ENCODE results near the gene NME4.

DNA sequence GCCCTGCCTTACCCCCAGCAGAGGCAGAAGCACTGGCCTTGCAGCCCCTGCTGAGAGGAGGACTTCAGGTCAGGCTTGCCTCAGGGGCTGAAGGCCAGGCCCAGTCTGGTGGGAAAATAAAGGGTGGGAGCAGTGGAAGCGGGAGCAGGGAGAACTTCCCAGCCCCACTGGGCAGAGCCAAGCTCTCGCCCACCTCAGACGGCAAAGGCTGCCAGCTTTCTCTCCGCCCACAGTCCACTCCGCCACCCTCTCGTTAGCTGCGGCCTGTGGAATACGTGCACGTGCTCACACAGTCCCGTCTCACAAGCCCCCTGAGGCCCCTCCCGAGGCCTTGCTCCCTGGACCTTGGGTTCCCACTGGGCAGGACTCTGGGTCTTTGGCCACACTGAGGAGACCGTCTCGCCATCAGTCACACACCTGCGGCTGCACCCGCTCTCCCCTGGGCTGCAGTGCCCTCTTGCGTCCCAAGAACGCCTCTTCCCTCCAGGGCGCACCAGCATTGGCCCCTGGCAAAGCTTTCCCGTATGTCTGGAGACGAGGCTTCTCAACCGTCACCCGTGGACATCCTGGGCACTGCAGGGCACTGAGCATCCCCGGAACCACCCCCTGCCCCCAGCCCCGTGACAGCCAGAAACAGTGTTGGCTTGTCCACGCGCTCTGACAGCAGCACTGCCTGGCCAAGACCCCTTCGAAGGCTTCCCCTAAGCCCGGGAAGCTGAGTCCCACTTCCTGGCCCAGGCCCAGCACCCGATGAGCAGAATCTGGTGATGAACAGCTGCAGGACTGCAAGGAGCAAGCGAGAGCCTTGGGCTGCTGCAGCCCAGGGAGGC is 34.9 kb upstream of the NME4 start:
- TF ChIP-seq, protein P1, sequence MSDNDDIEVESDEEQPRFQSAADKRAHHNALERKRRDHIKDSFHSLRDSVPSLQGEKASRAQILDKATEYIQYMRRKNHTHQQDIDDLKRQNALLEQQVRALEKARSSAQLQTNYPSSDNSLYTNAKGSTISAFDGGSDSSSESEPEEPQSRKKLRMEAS (IDR thresholded peaks at IDR 0.05) = no peak
- TF ChIP-seq, protein P2, sequence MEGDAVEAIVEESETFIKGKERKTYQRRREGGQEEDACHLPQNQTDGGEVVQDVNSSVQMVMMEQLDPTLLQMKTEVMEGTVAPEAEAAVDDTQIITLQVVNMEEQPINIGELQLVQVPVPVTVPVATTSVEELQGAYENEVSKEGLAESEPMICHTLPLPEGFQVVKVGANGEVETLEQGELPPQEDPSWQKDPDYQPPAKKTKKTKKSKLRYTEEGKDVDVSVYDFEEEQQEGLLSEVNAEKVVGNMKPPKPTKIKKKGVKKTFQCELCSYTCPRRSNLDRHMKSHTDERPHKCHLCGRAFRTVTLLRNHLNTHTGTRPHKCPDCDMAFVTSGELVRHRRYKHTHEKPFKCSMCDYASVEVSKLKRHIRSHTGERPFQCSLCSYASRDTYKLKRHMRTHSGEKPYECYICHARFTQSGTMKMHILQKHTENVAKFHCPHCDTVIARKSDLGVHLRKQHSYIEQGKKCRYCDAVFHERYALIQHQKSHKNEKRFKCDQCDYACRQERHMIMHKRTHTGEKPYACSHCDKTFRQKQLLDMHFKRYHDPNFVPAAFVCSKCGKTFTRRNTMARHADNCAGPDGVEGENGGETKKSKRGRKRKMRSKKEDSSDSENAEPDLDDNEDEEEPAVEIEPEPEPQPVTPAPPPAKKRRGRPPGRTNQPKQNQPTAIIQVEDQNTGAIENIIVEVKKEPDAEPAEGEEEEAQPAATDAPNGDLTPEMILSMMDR (IDR thresholded peaks at IDR 0.05 in 2 of 3, conservative IDR thresholded peaks at IDR 0.05 in 1 of 3; ENCODE audit: borderline replicate concordance in 1 of 3, insufficient read depth in 1 of 3, low read depth in 2 of 3, low read length in 2 of 3) = peak; percentile 64 to 73 (median 64); a peak in 5 of 6 replicates
- TF ChIP-seq YY1 (IDR thresholded peaks at IDR 0.05; ENCODE audit: extremely low read depth, insufficient replicate concordance, low read depth, low read length) = no peak
- TF ChIP-seq POLR2A (IDR thresholded peaks at IDR 0.05; ENCODE audit: borderline replicate concordance, extremely low read depth, insufficient read depth, insufficient read length) = no peak
- TF ChIP-seq POLR2AphosphoS5 (IDR thresholded peaks at IDR 0.05; ENCODE audit: low read depth, low read length) = no peak
- no peak for TF ChIP-seq EGR1 (IDR thresholded peaks at IDR 0.05; ENCODE audit: low read depth)
- TF ChIP-seq SIN3A (IDR thresholded peaks at IDR 0.05; ENCODE audit: low read depth) = no peak
- TF ChIP-seq ZNF274 (IDR thresholded peaks at IDR 0.05; ENCODE audit: low read depth, low read length) = no peak

Measured in HCT116 (cell line).